ENCODE measurements around the gene HPD. TPM values are rescaled to one million over a fixed set of nuclear protein-coding genes. Genes with fewer than 3 reads are reported as not detected.
A peak's percentile ranks its signal among the peaks of the same experiment; 100 is the strongest.

The HPD gene
- total and polyA plus RNA-seq, 4 donors: 0.88 to 4.0 (median 1.2) TPM; not detected in 1

- Histone ChIP-seq H3K27ac (ENCODE audit: low read depth in 1 of 2, low read length in 1 of 2) (peak overlapping the region; percentile 100), H3K4me1 (ENCODE audit: control insufficient read depth in 5 of 5, insufficient read depth in 5 of 5, low read length in 5 of 5) (peaks cover 4 to 38% (median 21%) of the 10 kb centered on the region in 5 donors), H3K9me3 (ENCODE audit: control insufficient read depth in 4 of 4, insufficient read depth in 3 of 4, low read length in 3 of 4) (no peaks in the 10 kb centered on the region), H3K4me3 (peak overlapping the region; percentile 77), H3K27me3 (ENCODE audit: control insufficient read depth in 3 of 3, insufficient read depth in 3 of 3, low read length in 2 of 3) (no peaks in the 10 kb centered on the region), H3K36me3 (ENCODE audit: control insufficient read depth in 4 of 4, insufficient read depth in 4 of 4, low read length in 4 of 4) (peaks cover 0 to 10% (median 0%) of the 10 kb centered on the region in 4 donors), H3K9ac (ENCODE audit: insufficient read depth in 1 of 2, low read length in 2 of 2) (peak overlapping the region; percentile 89 to 96)
- ATAC-seq (ENCODE audit: insufficient read depth, low FRiP score) (no peak), DNase-seq (peak; percentile 77 to 84 (median 80))
- no peak for TF ChIP-seq CTCF (IDR thresholded peaks at IDR 0.05; ENCODE audit: control extremely low read depth, extremely low read depth)
- 0% methylated on average over 55 to 86 of the region's 86 CpGs for WGBS, 2 donors
Observed at GRCh38 chr12:121800694-121801594, 57.7 kb downstream of the HPD start.

GRCh38 chr12:121799842-121800693 is 58.6 kb downstream of the HPD start:
- no peaks in the 10 kb centered on the region for H3K9me3 ChIP-seq (ENCODE audit: control insufficient read depth in 4 of 4, insufficient read depth in 3 of 4, low read length in 3 of 4)
- H3K4me1 ChIP-seq (ENCODE audit: control insufficient read depth in 5 of 5, insufficient read depth in 5 of 5, low read length in 5 of 5): peaks cover 3 to 38% (median 19%) of the 10 kb centered on the region in 5 donors
- peak; percentile 66 for ATAC-seq (ENCODE audit: insufficient read depth, low FRiP score)
- H3K36me3 ChIP-seq (ENCODE audit: control insufficient read depth in 4 of 4, insufficient read depth in 4 of 4, low read length in 4 of 4): peaks cover 0 to 16% (median 4%) of the 10 kb centered on the region in 4 donors
- peak; percentile 75 to 84 (median 83) for DNase-seq
- no peak overlapping the region for H3K9ac ChIP-seq (ENCODE audit: insufficient read depth in 1 of 2, low read length in 2 of 2)
- no peak for TF ChIP-seq CTCF (IDR thresholded peaks at IDR 0.05; ENCODE audit: control extremely low read depth, extremely low read depth)
- no peaks in the 10 kb centered on the region for H3K27me3 ChIP-seq (ENCODE audit: control insufficient read depth in 3 of 3, insufficient read depth in 3 of 3, low read length in 2 of 3)
- H3K4me3 ChIP-seq: peak overlapping the region; percentile 77
- H3K27ac ChIP-seq (ENCODE audit: low read depth in 1 of 2, low read length in 1 of 2): peak overlapping the region; percentile 100
- 1% methylated on average over 45 to 84 of the region's 84 CpGs for WGBS, 2 donors

- Histone ChIP-seq H3K36me3 (ENCODE audit: control insufficient read depth in 4 of 4, insufficient read depth in 4 of 4, low read length in 4 of 4) (peaks cover 0 to 18% (median 4%) of the 10 kb centered on the region in 4 donors), H3K4me3 (peak overlapping the region; percentile 24), H3K9me3 (ENCODE audit: control insufficient read depth in 4 of 4, insufficient read depth in 3 of 4, low read length in 3 of 4) (no peaks in the 10 kb centered on the region), H3K27ac (ENCODE audit: low read depth in 1 of 2, low read length in 1 of 2) (peak overlapping the region; percentile 100), H3K4me1 (ENCODE audit: control insufficient read depth in 5 of 5, insufficient read depth in 5 of 5, low read length in 5 of 5) (peaks cover 3 to 46% (median 24%) of the 10 kb centered on the region in 5 donors), H3K9ac (ENCODE audit: insufficient read depth in 1 of 2, low read length in 2 of 2) (no peak overlapping the region), H3K27me3 (ENCODE audit: control insufficient read depth in 3 of 3, insufficient read depth in 3 of 3, low read length in 2 of 3) (no peaks in the 10 kb centered on the region)
- ATAC-seq (ENCODE audit: insufficient read depth, low FRiP score): no peak
- peak; percentile 68 to 83 (median 74) for DNase-seq
- TF ChIP-seq CTCF (IDR thresholded peaks at IDR 0.05; ENCODE audit: control extremely low read depth, extremely low read depth): no peak
- WGBS, 2 donors: 11 to 15% methylated on average over 28 to 30 of the region's 30 CpGs
Observed at GRCh38 chr12:121799156-121799841, 59.4 kb downstream of the HPD start.

Data from lung (tissue), 12 donors.